ENCODE data around the gene ATAD3B. TPM values are rescaled to one million over a fixed set of nuclear protein-coding genes. Genes with fewer than 3 reads are reported as not detected.

Gene ATAD3B
- total and polyA plus RNA-seq, 2 of the 4 experiments (the other 2 are of a cell fraction) = 13.8 to 29.0 TPM

DNA sequence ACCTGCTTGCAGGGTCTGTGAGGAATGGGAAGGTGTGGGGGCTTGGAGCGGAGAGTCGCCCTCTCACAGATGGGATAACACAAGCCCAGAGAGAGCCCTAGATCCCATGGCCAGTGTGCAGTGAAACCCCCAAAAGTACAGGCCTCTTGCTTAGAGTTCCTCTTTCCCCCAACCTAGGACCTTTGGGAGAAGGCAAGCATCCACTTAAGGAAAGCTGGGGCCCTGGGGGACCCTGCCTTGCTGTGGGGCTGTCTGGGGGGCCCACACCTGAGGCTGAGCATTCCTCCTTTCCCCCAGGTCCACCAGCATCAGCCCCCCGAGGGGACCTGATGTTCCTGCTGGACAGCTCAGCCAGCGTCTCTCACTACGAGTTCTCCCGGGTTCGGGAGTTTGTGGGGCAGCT, 34.9 kb upstream of the ATAD3B start:
- Histone ChIP-seq H3K9me1 (ENCODE audit: insufficient read depth, low read length) (0 out of 2 replicates have a peak, but pooled peaks cover 7% of the 10 kb centered on the region), H3K18ac (ENCODE audit: low read depth, low read length) (no peak overlapping the region), H3K4me2 (ENCODE audit: low read depth, low read length) (no peak overlapping the region), H2BK20ac (ENCODE audit: low read depth, low read length) (no peak overlapping the region), H3K9ac (ENCODE audit: low read depth, low read length) (no peak overlapping the region), H3K23ac (ENCODE audit: low read depth, low read length) (peak overlapping the region; percentile 38; the same call in 1 of the 2 replicates), H3K79me1 (ENCODE audit: low read depth in 1 of 2, low read length in 2 of 2) (0 out of 4 replicates have a peak, but pooled peaks cover 0 to 3% of the 10 kb centered on the region in 2 experiments), H2BK120ac (ENCODE audit: low read depth, low read length) (no peak overlapping the region), H3K14ac (replicated peaks; ENCODE audit: low read depth, low read length) (no peak overlapping the region), H4K8ac (ENCODE audit: low read depth in 2 of 2, low read length in 2 of 2) (no peak overlapping the region), H2AK5ac (ENCODE audit: low read depth, low read length) (no peak overlapping the region), H3K4ac (ENCODE audit: low read depth, low read length) (no peak overlapping the region), H3K9me3 (ENCODE audit: control insufficient read depth, insufficient read depth, low read length) (no peaks in the 10 kb centered on the region), H3K27me3 (ENCODE audit: control insufficient read depth, insufficient read depth, low read length) (no peaks in the 10 kb centered on the region; the same call in 1 of the 2 replicates), H2AFZ (replicated peaks; ENCODE audit: low read length, poor library complexity) (no peak overlapping the region), H3K4me3 (ENCODE audit: insufficient read depth, low read depth, low read length) (no peak overlapping the region), H4K5ac (ENCODE audit: low read depth, low read length) (no peak overlapping the region), H3K4me1 (ENCODE audit: control insufficient read depth, insufficient read depth, low read length) (peaks cover 14% of the 10 kb centered on the region; the same call in 1 of the 2 replicates), H4K91ac (ENCODE audit: insufficient read depth, low read depth, low read length) (no peak overlapping the region), H3K27ac (ENCODE audit: insufficient read depth, low read length) (no peak overlapping the region), H3K36me3 (ENCODE audit: control insufficient read depth, insufficient read depth, low read length) (no peaks in the 10 kb centered on the region), H2BK15ac (ENCODE audit: low read depth, low read length) (no peak overlapping the region), H3K56ac (ENCODE audit: extremely low read depth, insufficient read depth, low read length) (no peak overlapping the region), H2AK9ac (replicated peaks; ENCODE audit: low read depth, low read length, poor library complexity) (no peak overlapping the region), H2BK5ac (ENCODE audit: low read depth, low read length, poor library complexity, severe bottlenecking) (no peak overlapping the region), H4K20me1 (ENCODE audit: insufficient read depth, low read length) (no peaks in the 10 kb centered on the region)
- CTCF ChIA-PET = interaction anchor here (0.5 kb wide), 1 partner anchor 11 kb away, joined by 4 read pairs; no protein-coding TSS in a partner anchor
- intact Hi-C loops (cut with micrococcal nuclease) = no loop called here
- ATAC-seq (ENCODE audit: low read depth) (no peak), DNase-seq (no peak)
- BruUV-seq (replicated peaks) = no TSS peak
- POLR2A ChIA-PET (ENCODE audit: unreplicated experiment) = no interaction called here
- 94% methylated on average over 4 of the region's 7 CpGs; no CpG with 5 or more reads in 1 of the 2 experiments for WGBS, 2 experiments (ENCODE audit: extremely low coverage in 2 of 2, insufficient read length in 1 of 2)
- dilution Hi-C loops (cut with HindIII; ENCODE audit: low sequenced_read_pairs, unreplicated experiment) = no loop called here
- TF ChIP-seq, protein P1, sequence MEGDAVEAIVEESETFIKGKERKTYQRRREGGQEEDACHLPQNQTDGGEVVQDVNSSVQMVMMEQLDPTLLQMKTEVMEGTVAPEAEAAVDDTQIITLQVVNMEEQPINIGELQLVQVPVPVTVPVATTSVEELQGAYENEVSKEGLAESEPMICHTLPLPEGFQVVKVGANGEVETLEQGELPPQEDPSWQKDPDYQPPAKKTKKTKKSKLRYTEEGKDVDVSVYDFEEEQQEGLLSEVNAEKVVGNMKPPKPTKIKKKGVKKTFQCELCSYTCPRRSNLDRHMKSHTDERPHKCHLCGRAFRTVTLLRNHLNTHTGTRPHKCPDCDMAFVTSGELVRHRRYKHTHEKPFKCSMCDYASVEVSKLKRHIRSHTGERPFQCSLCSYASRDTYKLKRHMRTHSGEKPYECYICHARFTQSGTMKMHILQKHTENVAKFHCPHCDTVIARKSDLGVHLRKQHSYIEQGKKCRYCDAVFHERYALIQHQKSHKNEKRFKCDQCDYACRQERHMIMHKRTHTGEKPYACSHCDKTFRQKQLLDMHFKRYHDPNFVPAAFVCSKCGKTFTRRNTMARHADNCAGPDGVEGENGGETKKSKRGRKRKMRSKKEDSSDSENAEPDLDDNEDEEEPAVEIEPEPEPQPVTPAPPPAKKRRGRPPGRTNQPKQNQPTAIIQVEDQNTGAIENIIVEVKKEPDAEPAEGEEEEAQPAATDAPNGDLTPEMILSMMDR (conservative IDR thresholded peaks at IDR 0.05; ENCODE audit: low read depth, low read length) = no peak
- no peak for TF ChIP-seq RAD21 (IDR thresholded peaks at IDR 0.05; ENCODE audit: low read length)
- no peak for TF ChIP-seq CHD1 (IDR thresholded peaks at IDR 0.05; ENCODE audit: low read depth, low read length)
- TF ChIP-seq MAZ (IDR thresholded peaks at IDR 0.05; ENCODE audit: borderline replicate concordance, low read depth, low read length) = no peak
- no peak for TF ChIP-seq POLR2A (IDR thresholded peaks at IDR 0.05; ENCODE audit: low read depth, low read length)
- no peak for TF ChIP-seq SMC3 (IDR thresholded peaks at IDR 0.05; ENCODE audit: low read depth, low read length)
- TF ChIP-seq, protein P2, sequence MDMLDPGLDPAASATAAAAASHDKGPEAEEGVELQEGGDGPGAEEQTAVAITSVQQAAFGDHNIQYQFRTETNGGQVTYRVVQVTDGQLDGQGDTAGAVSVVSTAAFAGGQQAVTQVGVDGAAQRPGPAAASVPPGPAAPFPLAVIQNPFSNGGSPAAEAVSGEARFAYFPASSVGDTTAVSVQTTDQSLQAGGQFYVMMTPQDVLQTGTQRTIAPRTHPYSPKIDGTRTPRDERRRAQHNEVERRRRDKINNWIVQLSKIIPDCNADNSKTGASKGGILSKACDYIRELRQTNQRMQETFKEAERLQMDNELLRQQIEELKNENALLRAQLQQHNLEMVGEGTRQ (IDR thresholded peaks at IDR 0.05; ENCODE audit: low read depth, low read length) = no peak
- no peak for TF ChIP-seq MAFK (IDR thresholded peaks at IDR 0.05; ENCODE audit: low read depth, low read length)
- TF ChIP-seq RCOR1 (IDR thresholded peaks at IDR 0.05; ENCODE audit: insufficient replicate concordance, low read length) = no peak
- TF ChIP-seq CEBPB (IDR thresholded peaks at IDR 0.05; ENCODE audit: low read depth, low read length) = no peak
- no peak for TF ChIP-seq MXI1 (IDR thresholded peaks at IDR 0.05; ENCODE audit: borderline replicate concordance, low read depth, low read length)
- no peak for TF ChIP-seq RFX5 (IDR thresholded peaks at IDR 0.05; ENCODE audit: low read depth, low read length)
- no peak for TF ChIP-seq BHLHE40 (IDR thresholded peaks at IDR 0.05; ENCODE audit: low read depth, low read length)
- in situ Hi-C loops (cut with MboI; ENCODE audit: low sequenced_read_pairs) = no loop called here
